GM21528 (cell line): Measurements from ENCODE around the gene HBA2.
"Not testable (repeated sequence)": the region's sequence is repeated elsewhere in the genome, so short reads cannot be mapped to it uniquely, and the experiment has no call there.

ENCODE experiments used
- ATAC-seq: cut with Tn5 transposase; IDR thresholded peaks from one replicate; pipeline ENCODE4 v1.9.1; 2021; ENCODE audit warnings: mild to moderate bottlenecking, moderate library complexity; ENCODE audit not compliant: unreplicated experiment, low FRiP score

Gene HBA2

GRCh38 chr16:173211-173854, 657 bp downstream of the HBA2 start:
- not testable (repeated sequence) for ATAC-seq

- ATAC-seq, result not testable (repeated sequence)
Observed at GRCh38 chr16:173928-174769, 1.5 kb downstream of the HBA2 start.

- ATAC-seq, result no peak
Observed at GRCh38 chr16:175011-175949, 2.6 kb downstream of the HBA2 start.

GRCh38 chr16:176006-176405, 3.3 kb downstream of the HBA2 start:
- not testable (repeated sequence) for ATAC-seq

GRCh38 chr16:176477-177382, 4.1 kb downstream of the HBA2 start, which contains the start of gene HBA1:
TSS of gene HBA1 (plus strand) at chr16:176680. CDS start at chr16:176717, 37 bp downstream.
- ATAC-seq, result not testable (repeated sequence)

- ATAC-seq, result no peak
Observed at GRCh38 chr16:177394-177822, 4.7 kb downstream of the HBA2 start.

- no peak for ATAC-seq
Observed at GRCh38 chr16:177981-178667, 5.4 kb downstream of the HBA2 start.

GRCh38 chr16:178668-179015, 6.0 kb downstream of the HBA2 start:
- ATAC-seq, result no peak

- no peak for ATAC-seq
Observed at GRCh38 chr16:179211-180092, 6.8 kb downstream of the HBA2 start.

GRCh38 chr16:180101-180675, 7.5 kb downstream of the HBA2 start, which contains the start of gene HBQ1:
TSS of gene HBQ1 (plus strand) at chr16:180459. CDS start at chr16:180487, 28 bp downstream.
- ATAC-seq, result no peak

GRCh38 chr16:180681-181564, 8.2 kb downstream of the HBA2 start:
- no peak for ATAC-seq

GRCh38 chr16:181565-182021, 8.9 kb downstream of the HBA2 start:
- ATAC-seq, result no peak

GRCh38 chr16:183005-183404, 10.3 kb downstream of the HBA2 start:
- no peak for ATAC-seq

- ATAC-seq, result no peak
Observed at GRCh38 chr16:185213-185612, 12.5 kb downstream of the HBA2 start.

GRCh38 chr16:185691-186090, 13.0 kb downstream of the HBA2 start:
- no peak for ATAC-seq

GRCh38 chr16:187330-187729, 14.7 kb downstream of the HBA2 start:
- no peak for ATAC-seq

GRCh38 chr16:188674-189073, 16.0 kb downstream of the HBA2 start:
- ATAC-seq, result no peak
